ENCODE measurements around the gene METTL8. TPM values are rescaled to one million over a fixed set of nuclear protein-coding genes. Genes with fewer than 3 reads are reported as not detected.

METTL8 gene
- total RNA-seq, 1 experiment from 2014 or later, result 55.1 TPM

- CTCF ChIA-PET, result interaction anchor here (0.7 to 1.5 kb wide), 3 partner anchors 69 to 162 kb away, joined by 3 to 4 read pairs (median 4); no protein-coding TSS in a partner anchor
- Mint-ChIP-seq H3K4me1 (ENCODE audit: insufficient read depth, unreplicated experiment) (no peaks in the 10 kb centered on the region), H3K27ac (ENCODE audit: low read depth, unreplicated experiment) (no peak overlapping the region), H3K27me3 (ENCODE audit: insufficient read depth, unreplicated experiment) (no peaks in the 10 kb centered on the region), H3K4me3 (ENCODE audit: unreplicated experiment) (no peak overlapping the region), H3K36me3 (ENCODE audit: insufficient read depth, unreplicated experiment) (peaks cover 54% of the 10 kb centered on the region), H3K9me3 (ENCODE audit: unreplicated experiment) (no peaks in the 10 kb centered on the region)
- POLR2A ChIA-PET, result interaction anchor here (0.5 to 1.1 kb wide), 2 partner anchors 11 to 281 kb away, joined by 3 read pairs; no protein-coding TSS in a partner anchor
- intact Hi-C loops (cut with micrococcal nuclease), result no loop called here
- BruUV-seq (replicated peaks), result no TSS peak
- no peak for DNase-seq (ENCODE audit: unreplicated experiment)
- TF ChIP-seq CTCF (IDR thresholded peaks at IDR 0.05; ENCODE audit: unreplicated experiment), result no peak
Observed at GRCh38 chr2:171320731-171321130, 113.1 kb downstream of the METTL8 start.

GRCh38 chr2:171320208-171320621, 113.6 kb downstream of the METTL8 start:
- Mint-ChIP-seq H3K36me3 (ENCODE audit: insufficient read depth, unreplicated experiment) (peaks cover 59% of the 10 kb centered on the region), H3K4me1 (ENCODE audit: insufficient read depth, unreplicated experiment) (no peaks in the 10 kb centered on the region), H3K27ac (ENCODE audit: low read depth, unreplicated experiment) (no peak overlapping the region), H3K4me3 (ENCODE audit: unreplicated experiment) (no peak overlapping the region), H3K9me3 (ENCODE audit: unreplicated experiment) (no peaks in the 10 kb centered on the region), H3K27me3 (ENCODE audit: insufficient read depth, unreplicated experiment) (no peaks in the 10 kb centered on the region)
- DNase-seq (ENCODE audit: unreplicated experiment), result no peak
- intact Hi-C loops (cut with micrococcal nuclease), result no loop called here
- POLR2A ChIA-PET, result interaction anchor here (0.7 to 1.1 kb wide), 2 partner anchors 10 to 40 kb away, joined by 3 read pairs; no protein-coding TSS in a partner anchor
- TF ChIP-seq CTCF (IDR thresholded peaks at IDR 0.05; ENCODE audit: unreplicated experiment), result no peak
- no TSS peak for BruUV-seq (replicated peaks)
- CTCF ChIA-PET, result interaction anchor here (0.7 to 1.5 kb wide), 2 partner anchors 96 to 161 kb away, joined by 4 read pairs; no protein-coding TSS in a partner anchor

GRCh38 chr2:171319164-171319810, 114.5 kb downstream of the METTL8 start:
- ChIA-PET POLR2A (interaction anchor here (0.6 to 0.7 kb wide), 2 partner anchors 16 to 41 kb away, joined by 3 to 5 read pairs; no protein-coding TSS in a partner anchor), CTCF (interaction anchor here (1.7 kb wide), 1 partner anchor 97 kb away, joined by 4 read pairs; no protein-coding TSS in a partner anchor)
- no peaks in the 10 kb centered on the region for H3K4me1 Mint-ChIP-seq (ENCODE audit: insufficient read depth, unreplicated experiment)
- H3K4me3 Mint-ChIP-seq (ENCODE audit: unreplicated experiment), result no peak overlapping the region
- DNase-seq (ENCODE audit: unreplicated experiment), result peak; percentile 18
- BruUV-seq (replicated peaks), result no TSS peak
- H3K9me3 Mint-ChIP-seq (ENCODE audit: unreplicated experiment), result no peaks in the 10 kb centered on the region
- H3K27me3 Mint-ChIP-seq (ENCODE audit: insufficient read depth, unreplicated experiment), result no peaks in the 10 kb centered on the region
- peaks cover 58% of the 10 kb centered on the region for H3K36me3 Mint-ChIP-seq (ENCODE audit: insufficient read depth, unreplicated experiment)
- no peak for TF ChIP-seq CTCF (IDR thresholded peaks at IDR 0.05; ENCODE audit: unreplicated experiment)
- intact Hi-C loops (cut with micrococcal nuclease), result no loop called here
- no peak overlapping the region for H3K27ac Mint-ChIP-seq (ENCODE audit: low read depth, unreplicated experiment)

GRCh38 chr2:171318463-171318934, 115.3 kb downstream of the METTL8 start:
- no TSS peak for BruUV-seq (replicated peaks)
- Mint-ChIP-seq H3K36me3 (ENCODE audit: insufficient read depth, unreplicated experiment) (peaks cover 53% of the 10 kb centered on the region), H3K9me3 (ENCODE audit: unreplicated experiment) (no peaks in the 10 kb centered on the region), H3K4me1 (ENCODE audit: insufficient read depth, unreplicated experiment) (no peaks in the 10 kb centered on the region), H3K4me3 (ENCODE audit: unreplicated experiment) (no peak overlapping the region), H3K27ac (ENCODE audit: low read depth, unreplicated experiment) (no peak overlapping the region), H3K27me3 (ENCODE audit: insufficient read depth, unreplicated experiment) (no peaks in the 10 kb centered on the region)
- intact Hi-C loops (cut with micrococcal nuclease), result no loop called here
- DNase-seq (ENCODE audit: unreplicated experiment), result no peak
- POLR2A ChIA-PET, result interaction anchor here (0.5 kb wide), 1 partner anchor 96 kb away, joined by 3 read pairs; no protein-coding TSS in a partner anchor
- no peak for TF ChIP-seq CTCF (IDR thresholded peaks at IDR 0.05; ENCODE audit: unreplicated experiment)
- CTCF ChIA-PET, result interaction anchor here (1.7 kb wide), 1 partner anchor 98 kb away, joined by 4 read pairs; no protein-coding TSS in a partner anchor

All from MCF 10A (cell line).